Loucy (cell line): ENCODE measurements around the gene TRPM2.

Experiments
- CTCF ChIP-seq: fragments of 200-600 bp; sonication (generic); conservative IDR thresholded peaks from 2 replicates; pipeline ENCODE4 v1.5.1; 2014; ENCODE audit warnings: mild to moderate bottlenecking, antibody characterized with exemption, low read length
- EZH2phosphoT487 ChIP-seq: fragments of 200-600 bp; IDR thresholded peaks from 2 replicates; pipeline ENCODE4 v1.6.1; 2018; ENCODE audit warnings: antibody characterized with exemption, mild to moderate bottlenecking, moderate library complexity, borderline replicate concordance

- TF ChIP-seq CTCF = no peak
- TF ChIP-seq EZH2phosphoT487 = no peak
Measured at GRCh38 chr21:44483288-44484237, 130.1 kb downstream of the TRPM2 start.
